HepG2 (cell line): Measurements from ENCODE around the gene PRM3. TPM values are rescaled to one million over a fixed set of nuclear protein-coding genes. Genes with fewer than 3 reads are reported as not detected.
A peak's percentile ranks its signal among the peaks of the same experiment; 100 is the strongest.

ENCODE experiments used
- CC2D1A ChIP-seq: sonication (generic); formaldehyde crosslinking; IDR thresholded peaks from 2 replicates; pipeline ENCODE4 v1.8.1; 2023; ENCODE audit warnings: mild to moderate bottlenecking, missing genetic modification reagents
- MEF2D ChIP-seq: sonication (generic); formaldehyde crosslinking; IDR thresholded peaks from 2 replicates; pipeline ENCODE4 v1.5.1; 2020; ENCODE audit warnings: mild to moderate bottlenecking, missing genetic modification reagents
- NCOA2 ChIP-seq: sonication (generic); formaldehyde crosslinking; IDR thresholded peaks from 2 replicates; pipeline ENCODE4 v1.8.0; 2022; ENCODE audit warnings: inconsistent platforms
- NR2F2 ChIP-seq: IDR thresholded peaks from 2 replicates; pipeline ENCODE4 v1.6.1; 2012; ENCODE audit warnings: low read depth, inconsistent platforms, borderline replicate concordance
- POLR2A ChIP-seq, 2 experiments: IDR thresholded peaks; 2 replicates each; pipeline ENCODE4 v1.6.1; 2011; ENCODE audit warnings: low read depth in 2 of 2, low read length in 2 of 2, mild to moderate bottlenecking in 1 of 2, moderate library complexity in 1 of 2; ENCODE audit not compliant: insufficient read depth in 1 of 2
- RNF219 ChIP-seq: sonication (generic); formaldehyde crosslinking; IDR thresholded peaks from 2 replicates; pipeline ENCODE4 v1.5.0; 2020; ENCODE audit warnings: mild to moderate bottlenecking, missing genetic modification reagents
- SMAD3 ChIP-seq: sonication (generic); formaldehyde crosslinking; IDR thresholded peaks from 2 replicates; pipeline ENCODE4 v1.4.0; 2020; ENCODE audit warnings: missing genetic modification reagents
- SNAPC5 ChIP-seq: sonication (generic); formaldehyde crosslinking; IDR thresholded peaks from 2 replicates; pipeline ENCODE4 v1.8.1; 2023; ENCODE audit warnings: mild to moderate bottlenecking, missing genetic modification reagents, borderline replicate concordance
- TARDBP ChIP-seq: sonication (generic); formaldehyde crosslinking; IDR thresholded peaks from 2 replicates; pipeline ENCODE4 v1.8.0; 2022; ENCODE audit warnings: mild to moderate bottlenecking, missing genetic modification reagents
- ZBTB7A ChIP-seq: sonication (generic); formaldehyde crosslinking; IDR thresholded peaks from 2 replicates; pipeline ENCODE4 v1.8.0; 2022; ENCODE audit warnings: mild to moderate bottlenecking, missing genetic modification reagents
- ZNF142 ChIP-seq: sonication (generic); formaldehyde crosslinking; IDR thresholded peaks from 2 replicates; pipeline ENCODE4 v1.4.0; 2020; ENCODE audit warnings: missing genetic modification reagents
- ZNF280D ChIP-seq: sonication (generic); formaldehyde crosslinking; IDR thresholded peaks from 2 replicates; pipeline ENCODE4 v1.5.1; 2020; ENCODE audit warnings: mild to moderate bottlenecking, missing genetic modification reagents
- ZNF350 ChIP-seq: sonication (generic); formaldehyde crosslinking; IDR thresholded peaks from 2 replicates; pipeline ENCODE4 v1.4.0; 2020; ENCODE audit warnings: mild to moderate bottlenecking, low read depth, missing genetic modification reagents, borderline replicate concordance
- ZUFSP ChIP-seq: sonication (generic); formaldehyde crosslinking; IDR thresholded peaks from 2 replicates; pipeline ENCODE4 v1.9.0; 2021; ENCODE audit warnings: missing genetic modification reagents, mild to moderate bottlenecking, borderline replicate concordance
- polyA plus RNA-seq, 8 experiments: library from polyadenylated mRNA; depleted of rRNA in 3 of 8; stranded (reverse) in 7 of 8; unstranded in 1 of 8; fragments of >200 nt; fragmentation: Illumina TruSeq in 4 of 8; extraction: Trizol in 4 of 8; gene quantifications; 2 replicates each; pipeline versions ENCODE4 v1.2.1 to v1.2.3, GENCODE V29; 2011 to 2016; ENCODE audit warnings: low read depth in 4 of 8, missing spikeins in 1 of 8, mixed read lengths in 1 of 8; ENCODE audit not compliant: insufficient read depth in 1 of 8
- total RNA-seq, 5 experiments: library from RNA; depleted of rRNA; stranded (reverse); fragments of >200 nt; fragmentation: Illumina TruSeq; extraction: Trizol; gene quantifications; 2 replicates each; pipeline ENCODE4 v1.2.3, GENCODE V29; 2016; ENCODE audit warnings: low read depth in 1 of 5

PRM3 gene
- total and polyA plus RNA-seq, 2 of the 13 experiments (the other 11 are each of a cell fraction or from before 2014, with no cell fraction given), result not detected

GRCh38 chr16:11297492-11298142, 24.2 kb upstream of the PRM3 start (continued):
- TF ChIP-seq ZNF142 (CRISPR knock-in tag), result peak; percentile 3; the same call in 1 of the 2 replicates
- TF ChIP-seq ZUFSP (CRISPR knock-in tag), result no peak
- peak; percentile 31; the same call in 1 of the 2 replicates for TF ChIP-seq TARDBP (CRISPR knock-in tag)
- peak; percentile 63 for TF ChIP-seq ZNF280D
- TF ChIP-seq ZBTB7A (CRISPR knock-in tag), result peak; percentile 90; the same call in 1 of the 2 replicates
- no peak for TF ChIP-seq NR2F2
- TF ChIP-seq POLR2A (IDR thresholded peaks at IDR 0.05; ENCODE audit: insufficient read depth in 1 of 2, low read depth in 2 of 2, low read length in 2 of 2), result 0 out of 4 replicates have a peak, but pooled peaks have one; percentile 31 to 50
- TF ChIP-seq RNF219, result no peak; the same call in 1 of the 2 replicates
- no peak for TF ChIP-seq SMAD3 (CRISPR knock-in tag)
- TF ChIP-seq CC2D1A (CRISPR knock-in tag), result no peak
- no peak for TF ChIP-seq SNAPC5 (CRISPR knock-in tag)
- peak; percentile 46; the same call in 1 of the 2 replicates for TF ChIP-seq ZNF350 (CRISPR knock-in tag)
- no peak; the same call in 1 of the 2 replicates for TF ChIP-seq MEF2D (CRISPR knock-in tag)
- TF ChIP-seq NCOA2, result peak; percentile 51
